EH (cell line): ENCODE data around the gene ADCK1.
"Not testable (repeated sequence)": the region's sequence is repeated elsewhere in the genome, so short reads cannot be mapped to it uniquely, and the experiment has no call there.

Experiments used
- DNase-seq: peaks from one replicate; pipeline ENCODE4 v3.0.0-alpha.2; 2015; ENCODE audit warnings: low read depth

The ADCK1 gene

GRCh38 chr14:77799863-77800730 lies at the start of gene ADCK1:
TSS of gene ADCK1 (plus strand) at chr14:77800109. CDS start at chr14:77818979, 18,870 bp downstream.
- DNase-seq, result peak; percentile 82

- DNase-seq, result no peak
These were observed 47.6 kb upstream of the ADCK1 start for GRCh38 chr14:77752266-77752665.

- DNase-seq, result no peak
These were observed 47.0 kb upstream of the ADCK1 start for GRCh38 chr14:77752799-77753516.

- DNase-seq, result peak; percentile 95
These were observed 39.3 kb upstream of the ADCK1 start, which contains the start of gene SNW1 for GRCh38 chr14:77760381-77761204. TSS of gene SNW1 (minus strand) at chr14:77761156. CDS start at chr14:77761127, 29 bp downstream.

GRCh38 chr14:77761205-77761931 lies 38.5 kb upstream of the ADCK1 start:
- DNase-seq, result peak; percentile 46

GRCh38 chr14:77763316-77763715 lies 36.6 kb upstream of the ADCK1 start:
- DNase-seq, result no peak

- DNase-seq, result no peak
These were observed 35.9 kb upstream of the ADCK1 start for GRCh38 chr14:77763978-77764377.

- not testable (repeated sequence) for DNase-seq
These were observed 31.4 kb upstream of the ADCK1 start for GRCh38 chr14:77768442-77769069.

- not testable (repeated sequence) for DNase-seq
These were observed 25.9 kb upstream of the ADCK1 start for GRCh38 chr14:77773966-77774365.

- DNase-seq, result no peak
These were observed 17.7 kb upstream of the ADCK1 start for GRCh38 chr14:77782202-77782601.

- no peak for DNase-seq
These were observed 13.8 kb upstream of the ADCK1 start for GRCh38 chr14:77786148-77786547.

- DNase-seq, result no peak
These were observed 9.2 kb upstream of the ADCK1 start for GRCh38 chr14:77790566-77791224.

- no peak for DNase-seq
These were observed 8.7 kb upstream of the ADCK1 start for GRCh38 chr14:77791225-77791600.

- not testable (repeated sequence) for DNase-seq
These were observed 6.7 kb upstream of the ADCK1 start for GRCh38 chr14:77793255-77793654.

GRCh38 chr14:77794357-77794756 lies 5.6 kb upstream of the ADCK1 start:
- no peak for DNase-seq

- not testable (repeated sequence) for DNase-seq
These were observed 453 bp upstream of the ADCK1 start for GRCh38 chr14:77799456-77799855.

- DNase-seq, result no peak
These were observed 905 bp downstream of the ADCK1 start for GRCh38 chr14:77800814-77801213.

- DNase-seq, result no peak
These were observed 4.7 kb downstream of the ADCK1 start for GRCh38 chr14:77804592-77804991.

- no peak for DNase-seq
These were observed 5.8 kb downstream of the ADCK1 start for GRCh38 chr14:77805706-77806105.

GRCh38 chr14:77808250-77808649 lies 8.3 kb downstream of the ADCK1 start:
- DNase-seq, result no peak
